Pancreas (tissue), 10 donors: ENCODE measurements around the gene PATZ1. TPM values are rescaled to one million over a fixed set of nuclear protein-coding genes. Genes with fewer than 3 reads are reported as not detected.

ENCODE experiments used
- ATAC-seq, 4 donors: fragments of 200-7000 bp; cut with Tn5 transposase; one replicate each; pipeline versions ENCODE4 v1.8.0 to v1.9.1; 2020; ENCODE audit warnings: mild to moderate bottlenecking in 4 of 4, moderate library complexity in 4 of 4
- DNase-seq, 6 donors: peaks; one replicate each; pipeline ENCODE4 v3.0.0-alpha.2; 2020
- FAIRE-seq: peaks from 2 replicates; lab custom pipeline; 2012; peaks lifted over from hg19 to GRCh38; lab: Jason Lieb, UNC
- H3K27ac ChIP-seq, 4 donors: fragments of 200-600 bp; sonication (generic); 1 replicate in 3 of 4; 2 replicates in 1 of 4; pipeline versions ENCODE4 v1.5.0 to v1.8.0; 2020
- H3K27me3 ChIP-seq, 4 donors: fragments of 200-600 bp; one replicate each; pipeline ENCODE4 v1.8.0; 2021
- H3K36me3 ChIP-seq, 3 donors: fragments of 200-600 bp; sonication (generic) in 1 of 3; one replicate each; pipeline versions ENCODE4 v1.5.0 to v1.8.0; 2020 to 2021
- H3K4me1 ChIP-seq, 3 donors: fragments of 200-600 bp; one replicate each; pipeline ENCODE4 v1.8.0; 2021
- H3K4me3 ChIP-seq, 4 donors: fragments of 200-600 bp; sonication (generic) in 2 of 4; one replicate each; pipeline versions ENCODE4 v1.5.0 to v1.8.0; 2020 to 2021
- H3K9me3 ChIP-seq, 4 donors: fragments of 200-600 bp; one replicate each; pipeline ENCODE4 v1.8.0; 2021
- WGBS, 2 donors: extraction: QIAGEN DNeasy Blood & Tissue Kit; methylation state at CpG; one replicate each; pipeline ENCODE4 v1.1.7; 2013; 5-methylcytosine and 5-hydroxymethylcytosine counted together
- intact Hi-C, 3 donors: fragments of 100-400 bp; cut with DNase I; formaldehyde crosslinking; loops; one replicate each; pipeline versions ENCODE4 v1.11.1 to v1.14.2; 2022
- polyA plus RNA-seq, 2 donors: library from polyadenylated mRNA; stranded (reverse); fragments of 200-250 nt; gene quantifications; one replicate each; pipeline ENCODE4 v1.2.3, GENCODE V29; 2013
- total RNA-seq, 6 donors: library from RNA; stranded (reverse); fragmentation: NEBNext Ultra II Directional in 4 of 6; extraction: Animal tissue kit (Norgen Biotek cat#: 25700) in 4 of 6; gene quantifications; one replicate each; pipeline versions ENCODE4 v1.2.1 to v1.2.4, GENCODE V29; 2021 to 2023
- TF ChIP-seq, protein P1 (sequence below), 4 donors: fragments of 200-600 bp; sonication (generic) in 3 of 4; IDR thresholded peaks; one replicate each; pipeline versions ENCODE4 v1.5.0 to v1.8.0; 2021; ENCODE audit warnings: antibody characterized with exemption in 4 of 4
- donor health status: healthy with polysubstance abuse.
- donor health status: DM: no; HTN: no; CAD: no; lungs with moderate emphysema.
- donor health status: DM: no; HTN: no; CAD: no.
- donor health status: control.
- donor health status: control.
- donor health status: Bipolar disorder and iron deficiency.
- donor health status: DM: yes; HTN: yes; CAD: no.
- donor health status: DM: no; HTN: no; CAD: no.
- donor health status: DM: no; HTN: no; CAD: no.
- donor health status: DM: yes; HTN: yes; CAD: no.

The PATZ1 gene
- total and polyA plus RNA-seq, 8 donors, result 12.0 to 30.2 (median 17.6) TPM

DNA sequence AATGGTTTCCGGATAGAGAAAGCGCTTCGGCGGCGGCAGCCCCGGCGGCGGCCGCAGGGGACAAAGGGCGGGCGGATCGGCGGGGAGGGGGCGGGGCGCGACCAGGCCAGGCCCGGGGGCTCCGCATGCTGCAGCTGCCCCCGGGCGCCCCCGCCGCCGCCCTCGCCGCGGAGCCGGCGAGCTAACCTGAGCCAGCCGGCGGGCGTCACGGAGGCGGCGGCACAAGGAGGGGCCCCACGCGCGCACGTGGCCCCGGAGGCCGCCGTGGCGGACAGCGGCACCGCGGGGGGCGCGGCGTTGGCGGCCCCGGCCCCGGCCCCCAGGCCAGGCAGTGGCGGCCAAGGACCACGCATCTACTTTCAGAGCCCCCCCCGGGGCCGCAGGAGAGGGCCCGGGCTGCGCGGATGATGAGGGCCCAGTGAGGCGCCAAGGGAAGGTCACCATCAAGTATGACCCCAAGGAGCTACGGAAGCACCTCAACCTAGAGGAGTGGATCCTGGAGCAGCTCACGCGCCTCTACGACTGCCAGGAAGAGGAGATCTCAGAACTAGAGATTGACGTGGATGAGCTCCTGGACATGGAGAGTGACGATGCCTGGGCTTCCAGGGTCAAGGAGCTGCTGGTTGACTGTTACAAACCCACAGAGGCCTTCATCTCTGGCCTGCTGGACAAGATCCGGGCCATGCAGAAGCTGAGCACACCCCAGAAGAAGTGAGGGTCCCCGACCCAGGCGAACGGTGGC is 69.5 kb downstream of the PATZ1 start:
- FAIRE-seq (no peak), DNase-seq (peak in 1 of 6 donors; percentile 36), ATAC-seq (no peak)
- H3K36me3 ChIP-seq, result peaks cover 4 to 26% (median 10%) of the 10 kb centered on the region in 3 donors
- H3K9me3 ChIP-seq, result no peaks in the 10 kb centered on the region
- no peak overlapping the region for H3K4me3 ChIP-seq
- intact Hi-C loops, result no loop called here
- 93 to 94% methylated on average over 59 to 69 of the region's 69 CpGs for WGBS, 2 donors
- TF ChIP-seq, protein P1, sequence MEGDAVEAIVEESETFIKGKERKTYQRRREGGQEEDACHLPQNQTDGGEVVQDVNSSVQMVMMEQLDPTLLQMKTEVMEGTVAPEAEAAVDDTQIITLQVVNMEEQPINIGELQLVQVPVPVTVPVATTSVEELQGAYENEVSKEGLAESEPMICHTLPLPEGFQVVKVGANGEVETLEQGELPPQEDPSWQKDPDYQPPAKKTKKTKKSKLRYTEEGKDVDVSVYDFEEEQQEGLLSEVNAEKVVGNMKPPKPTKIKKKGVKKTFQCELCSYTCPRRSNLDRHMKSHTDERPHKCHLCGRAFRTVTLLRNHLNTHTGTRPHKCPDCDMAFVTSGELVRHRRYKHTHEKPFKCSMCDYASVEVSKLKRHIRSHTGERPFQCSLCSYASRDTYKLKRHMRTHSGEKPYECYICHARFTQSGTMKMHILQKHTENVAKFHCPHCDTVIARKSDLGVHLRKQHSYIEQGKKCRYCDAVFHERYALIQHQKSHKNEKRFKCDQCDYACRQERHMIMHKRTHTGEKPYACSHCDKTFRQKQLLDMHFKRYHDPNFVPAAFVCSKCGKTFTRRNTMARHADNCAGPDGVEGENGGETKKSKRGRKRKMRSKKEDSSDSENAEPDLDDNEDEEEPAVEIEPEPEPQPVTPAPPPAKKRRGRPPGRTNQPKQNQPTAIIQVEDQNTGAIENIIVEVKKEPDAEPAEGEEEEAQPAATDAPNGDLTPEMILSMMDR (IDR thresholded peaks at IDR 0.05), result no peak
- H3K27ac ChIP-seq, result no peak overlapping the region
- no peaks in the 10 kb centered on the region for H3K4me1 ChIP-seq
- no peaks in the 10 kb centered on the region for H3K27me3 ChIP-seq

Other genes starting within 250 kb of the PATZ1 start
- 10 to 100 TPM; 46.1 to 62.4 (median 54.4) TPM for gene SELENOM, start 238.8 kb downstream of the PATZ1 start, total RNA-seq
- 100 to 1,000 TPM; 118 TPM for gene SELENOM, start 238.8 kb downstream of the PATZ1 start, polyA plus RNA-seq
- gene INPP5J, start 223.4 kb downstream of the PATZ1 start, total RNA-seq, result 10 to 100 TPM in 2 of 6 donors, 1 to 10 TPM in 4; 4.5 to 12.7 (median 8.2) TPM
- gene INPP5J, start 223.4 kb downstream of the PATZ1 start, polyA plus RNA-seq, result 10 to 100 TPM; 23.0 to 25.0 TPM
- gene PLA2G3, start 205.8 kb downstream of the PATZ1 start, total RNA-seq, result not detected
- under 1 TPM in 1 of 2 donors, not detected in 1; 0.02 TPM for gene PLA2G3, start 205.8 kb downstream of the PATZ1 start, polyA plus RNA-seq
- gene RNF185, start 186.2 kb downstream of the PATZ1 start, total RNA-seq, result 10 to 100 TPM in 5 of 6 donors, 1 to 10 TPM in 1; 9.5 to 19.6 (median 14.0) TPM
- 10 to 100 TPM in 1 of 2 donors, 1 to 10 TPM in 1; 9.4 to 18.9 TPM for gene RNF185, start 186.2 kb downstream of the PATZ1 start, polyA plus RNA-seq
- gene LIMK2, start 134.0 kb downstream of the PATZ1 start, total RNA-seq, result 10 to 100 TPM; 21.1 to 34.9 (median 27.7) TPM
- gene LIMK2, start 134.0 kb downstream of the PATZ1 start, polyA plus RNA-seq, result 10 to 100 TPM; 20.5 to 25.2 TPM
- gene PIK3IP1, start 53.9 kb downstream of the PATZ1 start, total RNA-seq, result 10 to 100 TPM in 1 of 6 donors, 1 to 10 TPM in 5; 2.4 to 24.5 (median 6.0) TPM
- gene PIK3IP1, start 53.9 kb downstream of the PATZ1 start, polyA plus RNA-seq, result 1 to 10 TPM; 3.6 to 5.9 TPM
- 10 to 100 TPM; 26.4 to 35.3 (median 30.2) TPM for gene DRG1, start 53.3 kb upstream of the PATZ1 start, total RNA-seq
- 10 to 100 TPM; 32.8 to 38.7 TPM for gene DRG1, start 53.3 kb upstream of the PATZ1 start, polyA plus RNA-seq
- gene EIF4ENIF1, start 143.5 kb upstream of the PATZ1 start, total RNA-seq, result 10 to 100 TPM in 4 of 6 donors, 1 to 10 TPM in 2; 8.8 to 15.3 (median 10.7) TPM
- gene EIF4ENIF1, start 143.5 kb upstream of the PATZ1 start, polyA plus RNA-seq, result 1 to 10 TPM; 6.9 to 9.5 TPM
- gene SFI1, start 150.2 kb upstream of the PATZ1 start, total RNA-seq, result 10 to 100 TPM; 10.8 to 26.0 (median 13.7) TPM
- 10 to 100 TPM; 58.9 to 60.3 TPM for gene SFI1, start 150.2 kb upstream of the PATZ1 start, polyA plus RNA-seq